ENCODE results near the gene G3BP2.

G3BP2 gene

DNA sequence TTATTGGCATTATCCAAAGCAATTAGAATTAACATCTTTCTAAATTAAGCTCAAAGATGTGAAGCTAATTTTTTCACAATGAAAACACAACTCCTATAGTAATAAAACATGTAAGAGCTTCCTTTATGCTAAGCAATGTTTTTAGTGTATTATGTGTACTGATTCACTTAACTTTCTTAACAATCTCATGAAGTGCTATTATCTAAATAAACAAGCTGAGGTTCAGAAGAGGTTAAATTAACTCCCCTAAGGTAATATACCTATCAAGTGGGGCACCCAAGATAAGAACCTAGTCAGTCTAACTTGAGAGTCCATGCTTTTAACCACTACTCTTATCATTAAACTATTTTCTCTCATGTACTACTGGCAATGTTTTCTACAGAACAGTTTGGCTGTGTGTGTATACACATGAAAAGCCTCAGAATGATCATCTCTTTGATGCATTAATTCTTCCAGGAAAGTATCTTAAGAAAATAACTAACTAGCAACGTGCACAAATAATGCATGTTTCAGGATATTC is 13.6 kb downstream of the G3BP2 start:
- H3K27me3 ChIP-seq (ENCODE audit: insufficient read depth, poor library complexity, severe bottlenecking), result peaks cover 2% of the 10 kb centered on the region
- TF ChIP-seq, protein P1, sequence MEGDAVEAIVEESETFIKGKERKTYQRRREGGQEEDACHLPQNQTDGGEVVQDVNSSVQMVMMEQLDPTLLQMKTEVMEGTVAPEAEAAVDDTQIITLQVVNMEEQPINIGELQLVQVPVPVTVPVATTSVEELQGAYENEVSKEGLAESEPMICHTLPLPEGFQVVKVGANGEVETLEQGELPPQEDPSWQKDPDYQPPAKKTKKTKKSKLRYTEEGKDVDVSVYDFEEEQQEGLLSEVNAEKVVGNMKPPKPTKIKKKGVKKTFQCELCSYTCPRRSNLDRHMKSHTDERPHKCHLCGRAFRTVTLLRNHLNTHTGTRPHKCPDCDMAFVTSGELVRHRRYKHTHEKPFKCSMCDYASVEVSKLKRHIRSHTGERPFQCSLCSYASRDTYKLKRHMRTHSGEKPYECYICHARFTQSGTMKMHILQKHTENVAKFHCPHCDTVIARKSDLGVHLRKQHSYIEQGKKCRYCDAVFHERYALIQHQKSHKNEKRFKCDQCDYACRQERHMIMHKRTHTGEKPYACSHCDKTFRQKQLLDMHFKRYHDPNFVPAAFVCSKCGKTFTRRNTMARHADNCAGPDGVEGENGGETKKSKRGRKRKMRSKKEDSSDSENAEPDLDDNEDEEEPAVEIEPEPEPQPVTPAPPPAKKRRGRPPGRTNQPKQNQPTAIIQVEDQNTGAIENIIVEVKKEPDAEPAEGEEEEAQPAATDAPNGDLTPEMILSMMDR (IDR thresholded peaks at IDR 0.05; ENCODE audit: poor library complexity, severe bottlenecking), result no peak

DNA sequence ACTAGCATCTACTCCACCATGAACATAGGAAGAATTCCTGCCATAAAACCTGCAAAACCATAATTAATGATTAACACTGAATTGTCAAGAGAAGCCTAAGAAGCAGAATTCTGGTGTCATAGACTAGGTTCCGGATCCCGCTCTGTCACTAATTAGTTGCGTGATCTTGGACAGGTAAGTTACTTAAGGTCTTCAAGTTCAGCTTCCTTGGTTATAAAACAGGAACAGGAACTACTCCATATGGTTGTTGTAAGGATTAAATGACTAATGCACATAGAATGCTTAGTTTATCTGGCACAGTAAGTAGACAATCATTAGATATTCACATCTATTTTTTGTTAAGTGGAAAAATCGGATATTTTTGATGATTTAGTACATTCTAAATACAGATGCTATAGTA is 14.3 kb downstream of the G3BP2 start:
- H3K36me3 ChIP-seq (ENCODE audit: low read depth), result peaks cover 82% of the 10 kb centered on the region
- no peak overlapping the region for H3K4me3 ChIP-seq (ENCODE audit: severe bottlenecking)
- TF ChIP-seq, protein P1 (IDR thresholded peaks at IDR 0.05; ENCODE audit: poor library complexity, severe bottlenecking), result no peak
- peaks cover 23% of the 10 kb centered on the region for H3K4me1 ChIP-seq (ENCODE audit: insufficient read depth, poor library complexity, severe bottlenecking)
- no peak for DNase-seq (ENCODE audit: low spot score)
- H3K27ac ChIP-seq (ENCODE audit: poor library complexity, severe bottlenecking), result peak overlapping the region; percentile 32
- peaks cover 2% of the 10 kb centered on the region for H3K27me3 ChIP-seq (ENCODE audit: insufficient read depth, poor library complexity, severe bottlenecking)
- no peaks in the 10 kb centered on the region for H3K9me3 ChIP-seq (ENCODE audit: severe bottlenecking)
- ATAC-seq (ENCODE audit: low read depth), result peak; percentile 85

More for the DNA sequence above, 13.6 kb downstream of the G3BP2 start:
- no peak for ATAC-seq (ENCODE audit: low read depth)
- Histone ChIP-seq H3K36me3 (ENCODE audit: low read depth) (peaks cover 75% of the 10 kb centered on the region), H3K27ac (ENCODE audit: poor library complexity, severe bottlenecking) (peak overlapping the region; percentile 32), H3K4me3 (ENCODE audit: severe bottlenecking) (no peak overlapping the region), H3K4me1 (ENCODE audit: insufficient read depth, poor library complexity, severe bottlenecking) (peaks cover 23% of the 10 kb centered on the region), H3K9me3 (ENCODE audit: severe bottlenecking) (no peaks in the 10 kb centered on the region)
- DNase-seq (ENCODE audit: low spot score), result no peak

DNA sequence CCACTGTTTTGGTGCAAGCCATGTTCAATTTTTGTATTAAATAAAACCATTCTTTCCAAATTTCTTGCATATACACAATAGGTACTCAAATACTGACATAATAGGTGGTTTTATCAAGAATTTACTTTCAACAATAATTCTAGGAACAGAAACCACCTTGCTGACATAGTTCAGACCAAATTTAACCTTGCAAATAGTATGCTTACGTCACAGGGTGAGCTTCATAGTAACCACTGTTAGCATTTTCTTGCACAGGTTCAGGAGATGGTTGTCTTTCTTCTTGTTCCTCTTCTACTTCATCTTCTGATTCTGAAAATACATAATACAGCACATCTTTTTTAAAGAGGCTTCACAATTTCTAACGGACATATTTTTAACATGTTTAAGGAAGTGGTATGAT is 17.6 kb downstream of the G3BP2 start:
- no peak for ATAC-seq (ENCODE audit: low read depth)
- Histone ChIP-seq H3K9me3 (ENCODE audit: severe bottlenecking) (no peaks in the 10 kb centered on the region), H3K4me3 (ENCODE audit: severe bottlenecking) (no peak overlapping the region), H3K4me1 (ENCODE audit: insufficient read depth, poor library complexity, severe bottlenecking) (peaks cover 20% of the 10 kb centered on the region), H3K27me3 (ENCODE audit: insufficient read depth, poor library complexity, severe bottlenecking) (no peaks in the 10 kb centered on the region), H3K36me3 (ENCODE audit: low read depth) (peaks cover 100% of the 10 kb centered on the region), H3K27ac (ENCODE audit: poor library complexity, severe bottlenecking) (no peak overlapping the region)
- TF ChIP-seq, protein P1 (IDR thresholded peaks at IDR 0.05; ENCODE audit: poor library complexity, severe bottlenecking), result no peak
- no peak for DNase-seq (ENCODE audit: low spot score)

GRCh38 chr4:75654905-75655304 is 18.3 kb downstream of the G3BP2 start:
- TF ChIP-seq, protein P1 (IDR thresholded peaks at IDR 0.05; ENCODE audit: poor library complexity, severe bottlenecking), result no peak
- peaks cover 98% of the 10 kb centered on the region for H3K36me3 ChIP-seq (ENCODE audit: low read depth)
- peaks cover 13% of the 10 kb centered on the region for H3K4me1 ChIP-seq (ENCODE audit: insufficient read depth, poor library complexity, severe bottlenecking)
- no peak for ATAC-seq (ENCODE audit: low read depth)
- no peaks in the 10 kb centered on the region for H3K27me3 ChIP-seq (ENCODE audit: insufficient read depth, poor library complexity, severe bottlenecking)
- no peak overlapping the region for H3K4me3 ChIP-seq (ENCODE audit: severe bottlenecking)
- DNase-seq (ENCODE audit: low spot score), result no peak
- H3K9me3 ChIP-seq (ENCODE audit: severe bottlenecking), result no peaks in the 10 kb centered on the region
- H3K27ac ChIP-seq (ENCODE audit: poor library complexity, severe bottlenecking), result no peak overlapping the region

- no peaks in the 10 kb centered on the region for H3K27me3 ChIP-seq (ENCODE audit: insufficient read depth, poor library complexity, severe bottlenecking)
- no peak overlapping the region for H3K4me3 ChIP-seq (ENCODE audit: severe bottlenecking)
- H3K4me1 ChIP-seq (ENCODE audit: insufficient read depth, poor library complexity, severe bottlenecking), result peaks cover 4% of the 10 kb centered on the region
- peaks cover 98% of the 10 kb centered on the region for H3K36me3 ChIP-seq (ENCODE audit: low read depth)
- TF ChIP-seq, protein P1 (IDR thresholded peaks at IDR 0.05; ENCODE audit: poor library complexity, severe bottlenecking), result peak; percentile 56
- no peaks in the 10 kb centered on the region for H3K9me3 ChIP-seq (ENCODE audit: severe bottlenecking)
- no peak overlapping the region for H3K27ac ChIP-seq (ENCODE audit: poor library complexity, severe bottlenecking)
- peak; percentile 61 for ATAC-seq (ENCODE audit: low read depth)
- no peak for DNase-seq (ENCODE audit: low spot score)
These were observed 19.2 kb downstream of the G3BP2 start for GRCh38 chr4:75653845-75654503.

Data from RWPE2 (cell line).